ENCODE measurements around the gene AMELX.

AMELX gene

DNA sequence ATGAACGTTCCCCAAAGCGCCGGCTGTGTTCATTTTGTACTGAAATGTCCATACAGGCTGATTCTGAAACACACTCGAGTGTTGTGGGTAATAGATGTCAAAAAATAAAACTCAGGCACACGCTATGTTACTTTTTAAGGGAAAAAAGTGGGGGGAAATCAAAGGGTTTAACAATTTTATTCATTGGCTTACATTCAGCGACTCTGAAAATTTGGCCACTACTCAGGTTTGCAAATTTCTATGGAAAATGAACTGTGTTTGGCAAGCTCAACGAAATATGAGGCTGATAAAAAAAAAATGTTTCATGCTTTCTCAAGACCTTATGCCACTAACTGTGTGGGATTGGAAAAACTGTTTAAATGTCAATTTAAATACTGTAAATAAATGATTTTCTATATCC is 18.5 kb downstream of the AMELX start:
- no peak for DNase-seq

DNA sequence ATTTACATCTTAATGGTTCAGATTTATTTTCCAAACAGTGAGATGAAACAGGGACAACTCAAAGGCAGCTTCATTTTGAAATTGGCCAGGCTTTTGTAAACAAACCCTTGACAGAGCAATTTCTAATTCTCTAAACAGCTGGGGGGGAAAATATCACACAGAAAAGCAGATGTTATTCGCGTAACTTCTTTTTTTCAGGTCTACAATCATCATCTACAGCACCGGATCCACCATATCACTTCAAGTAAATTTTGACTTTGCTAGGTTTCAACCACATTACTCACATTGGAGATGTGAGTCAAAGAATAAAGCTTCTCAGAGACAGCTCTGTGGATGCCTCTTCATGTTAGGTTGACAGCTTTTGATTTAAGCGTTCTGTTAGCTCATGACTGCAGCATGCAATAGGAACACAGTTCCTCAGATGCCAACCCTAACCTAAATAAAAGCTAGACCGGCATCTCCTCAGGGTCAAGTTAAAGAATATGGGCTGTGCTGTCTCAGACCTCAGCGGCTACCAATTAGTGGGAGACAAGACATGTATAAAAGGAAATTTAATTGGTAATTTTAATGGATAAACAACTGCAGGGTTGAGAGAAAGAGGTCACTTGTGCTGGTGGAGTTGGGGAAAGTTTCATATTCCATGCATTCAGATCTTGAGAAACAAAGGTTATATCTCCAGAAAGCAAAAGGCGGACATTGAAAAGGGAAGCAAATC is 26.8 kb downstream of the AMELX start:
- no peak for DNase-seq

DNA sequence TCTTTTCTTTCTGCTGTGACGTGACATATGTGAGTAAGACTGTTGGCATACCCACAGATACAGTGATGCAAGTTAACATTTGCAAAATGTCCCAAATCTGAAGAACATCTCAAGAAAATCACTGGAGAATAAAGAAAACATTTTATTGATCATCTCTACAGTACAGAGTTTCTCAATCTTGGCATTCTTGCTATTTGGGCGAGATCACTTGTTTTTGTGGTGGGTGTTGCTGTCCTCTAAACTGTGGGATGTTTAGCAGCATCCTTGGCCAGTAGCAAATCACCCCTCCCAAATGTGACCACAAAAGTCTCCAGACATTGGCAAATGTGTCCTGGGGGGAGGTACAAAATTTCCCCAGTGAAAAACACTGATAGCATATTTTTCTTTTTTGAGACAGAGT is 28.8 kb downstream of the AMELX start:
- no peak for DNase-seq

DNA sequence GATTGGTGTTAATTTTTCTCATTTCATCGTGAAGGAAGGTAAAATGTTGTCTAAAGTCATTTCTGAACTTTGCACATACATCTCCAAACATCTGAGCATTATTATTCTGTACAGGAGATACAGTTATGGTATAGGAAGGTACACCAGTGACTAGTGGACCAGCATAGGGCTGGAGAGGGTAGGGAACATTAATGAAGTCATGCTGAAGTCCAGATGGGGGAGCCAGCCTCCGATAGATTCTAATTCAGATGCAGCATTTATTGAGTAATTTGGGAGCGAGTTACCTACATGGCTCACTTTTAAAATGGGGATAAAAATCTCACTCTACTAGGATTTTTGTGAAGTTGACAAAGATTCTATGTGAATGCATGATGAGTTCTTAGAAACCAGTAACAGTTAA is 34.9 kb downstream of the AMELX start:
- DNase-seq = no peak

DNA sequence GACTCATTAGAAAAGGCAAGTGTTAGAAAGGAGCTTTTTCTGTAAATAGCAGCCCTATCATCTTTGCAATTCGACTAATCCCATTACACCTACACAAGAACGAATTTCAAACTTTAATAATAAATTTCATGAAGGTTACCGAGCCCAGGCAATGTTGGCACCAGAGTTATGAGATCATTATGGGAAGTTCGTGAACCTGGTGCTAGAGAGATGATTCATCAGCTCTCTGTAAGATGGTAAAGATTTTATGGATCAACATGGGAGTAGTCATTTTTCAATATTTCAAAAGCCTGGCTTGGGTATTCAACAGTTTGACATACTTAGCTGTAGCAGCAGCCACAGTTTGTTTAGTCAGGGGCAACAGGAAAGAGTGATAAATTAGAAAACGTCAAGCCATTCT is 35.8 kb downstream of the AMELX start:
- DNase-seq = no peak

DNA sequence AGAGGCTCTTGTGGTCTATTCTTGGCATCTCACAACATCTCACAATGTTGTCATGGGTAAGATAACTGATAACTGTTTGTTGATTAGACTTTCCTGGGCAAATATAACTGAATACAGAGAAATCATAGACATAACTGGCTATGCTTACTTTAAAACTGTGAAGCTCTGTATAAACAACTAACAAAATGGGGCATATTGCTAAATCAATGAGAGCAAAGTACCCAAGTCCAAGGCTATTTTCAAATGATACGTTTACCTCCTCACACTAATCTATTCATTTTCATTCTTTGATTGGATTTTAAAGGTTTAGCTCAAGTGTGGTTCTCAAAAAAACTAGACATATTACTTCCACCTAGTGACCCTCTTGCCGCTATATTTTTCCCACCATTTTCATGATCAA is 38.6 kb downstream of the AMELX start:
- no peak for DNase-seq

DNA sequence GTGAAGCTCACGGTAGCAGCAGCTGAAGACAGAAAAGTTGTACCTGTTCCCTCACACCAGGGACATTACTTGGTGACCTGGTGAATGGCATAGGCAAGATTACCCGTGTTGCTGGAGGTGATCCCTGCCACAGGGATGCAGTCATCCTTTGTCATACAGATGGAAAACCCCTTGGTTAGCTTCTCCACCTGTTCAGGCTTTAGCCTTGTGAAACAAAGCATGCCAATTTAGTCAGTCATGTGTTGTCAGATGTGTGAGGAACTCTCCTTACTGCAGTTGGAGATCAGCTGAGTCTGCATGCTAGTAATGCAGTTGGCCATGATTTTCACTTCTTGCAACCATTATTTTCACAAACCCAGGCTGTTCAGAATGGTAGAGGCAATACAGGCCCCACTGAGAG is 41.0 kb downstream of the AMELX start:
- DNase-seq = no peak

DNA sequence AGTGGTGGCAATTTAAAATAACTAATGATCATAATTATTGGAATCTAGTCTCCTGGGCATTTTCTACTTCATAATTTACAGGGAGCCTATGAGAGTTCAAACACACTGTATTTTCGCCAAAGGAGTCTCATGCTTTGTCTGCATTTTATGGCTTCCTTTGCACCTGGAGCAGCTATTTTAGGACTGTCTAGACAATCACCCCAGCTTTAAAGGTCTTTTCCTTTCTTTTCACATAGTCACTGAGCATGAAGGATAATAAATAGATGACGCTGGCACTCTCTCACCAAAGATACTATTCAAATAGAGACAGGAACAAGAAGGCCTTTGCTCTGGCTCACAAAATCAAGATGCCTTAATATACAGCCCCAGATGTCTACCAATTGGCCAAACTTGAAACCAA is 43.0 kb downstream of the AMELX start:
- DNase-seq = no peak

- no peak for DNase-seq
Observed at GRCh38 chrX:11337292-11338009, 44.2 kb downstream of the AMELX start.

- peak; percentile 10 to 58 for DNase-seq
Observed at GRCh38 chrX:11341274-11342201, 48.3 kb downstream of the AMELX start.

- no peak for DNase-seq
Observed at GRCh38 chrX:11342673-11343072, 49.5 kb downstream of the AMELX start.

DNA sequence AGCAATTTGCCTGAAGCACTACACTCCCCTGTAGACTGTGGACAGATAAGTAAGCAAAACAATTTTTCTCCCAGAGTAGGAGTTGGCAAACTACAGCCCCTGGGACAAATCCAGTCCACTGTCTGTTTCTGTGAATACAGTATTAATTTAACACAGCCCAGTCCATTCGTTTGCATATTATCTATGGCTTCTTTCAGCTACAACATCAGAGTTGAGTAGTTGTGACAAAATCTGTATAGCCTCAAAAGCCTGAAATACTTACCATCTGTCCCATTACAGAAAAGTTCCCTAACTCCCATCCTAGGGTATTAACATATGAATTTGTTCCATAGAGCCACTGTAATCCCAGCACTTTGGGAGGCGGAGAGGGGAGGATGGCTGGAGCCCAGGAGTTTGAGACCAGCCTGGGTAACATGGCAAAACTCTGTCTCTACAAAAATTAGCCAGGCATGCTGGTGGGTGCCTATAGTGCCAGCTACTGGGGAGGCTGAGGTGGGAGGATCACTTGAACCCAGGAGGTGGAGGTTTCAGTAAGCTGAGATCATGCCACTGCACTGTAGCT is 53.0 kb downstream of the AMELX start:
- DNase-seq = no peak

DNA sequence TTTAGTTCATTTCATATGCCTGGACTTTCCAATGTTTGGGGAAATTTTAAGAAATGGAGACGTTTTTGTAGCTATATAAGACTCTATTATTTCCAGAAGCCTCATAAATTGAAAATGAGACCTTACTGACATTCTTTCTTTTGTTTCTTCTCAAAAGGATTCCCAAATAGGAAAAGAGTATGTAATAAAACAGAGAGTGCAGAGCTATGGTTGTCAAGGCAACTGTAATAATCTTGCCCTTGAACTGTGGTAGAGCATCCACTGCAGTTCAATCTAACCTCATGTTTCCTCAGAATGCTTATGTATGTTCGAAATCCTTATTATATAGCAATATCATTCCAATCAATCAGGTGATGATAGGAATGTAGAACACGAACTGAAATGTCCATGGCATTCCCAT is 54.1 kb downstream of the AMELX start:
- no peak for DNase-seq

DNA sequence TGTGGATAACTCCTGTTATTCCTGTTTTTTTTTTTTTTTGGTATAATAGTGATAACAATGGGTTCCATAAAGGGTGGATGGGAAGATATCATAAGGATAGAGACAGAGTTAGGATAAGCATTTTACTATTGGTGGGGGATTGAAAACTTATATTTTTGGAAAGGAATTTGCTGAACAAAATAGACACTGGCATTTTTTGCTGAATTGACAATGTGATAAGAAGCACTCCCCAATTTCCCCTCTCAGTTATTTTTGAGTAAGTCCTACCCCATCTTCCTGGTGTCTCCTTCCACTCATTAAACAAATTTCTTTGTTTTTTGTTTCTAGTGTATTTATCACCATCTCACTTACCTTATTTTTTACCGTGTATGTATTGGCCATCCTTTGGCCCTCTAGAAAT is 55.8 kb downstream of the AMELX start:
- no peak for DNase-seq

DNA sequence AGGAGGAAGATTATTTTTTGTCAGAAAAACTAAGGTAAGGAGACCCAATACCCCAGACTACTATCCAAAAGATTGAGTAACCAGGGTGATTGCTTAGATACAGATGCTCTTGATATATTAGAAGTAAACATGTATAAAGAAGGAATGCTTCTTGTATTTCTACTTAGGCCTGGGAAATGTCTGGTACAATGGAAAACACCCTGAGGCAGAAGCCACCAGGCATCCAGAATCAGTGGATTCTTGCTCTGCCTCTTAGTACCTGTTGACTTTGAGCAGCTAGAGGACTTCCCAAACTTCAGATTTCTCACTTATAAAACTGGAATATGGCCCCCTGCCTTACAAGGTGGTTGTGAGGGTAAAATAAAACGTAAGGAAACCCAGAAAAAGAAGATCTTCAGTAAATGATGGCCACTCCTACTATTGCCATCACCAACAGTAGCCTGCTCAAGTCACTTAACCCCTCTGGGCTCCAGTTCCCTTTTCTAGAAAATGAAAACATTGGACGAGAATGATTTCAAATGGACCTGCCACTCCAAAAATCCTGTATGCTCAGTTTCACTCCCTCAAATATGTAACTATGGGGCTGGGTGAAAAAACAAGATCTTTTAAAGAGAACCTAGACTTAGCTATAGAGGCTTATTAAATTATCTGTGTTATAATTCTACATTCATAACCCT is 56.6 kb downstream of the AMELX start:
- no peak for DNase-seq
